GM11168 (cell line): ENCODE results near the gene KLF17.

Source experiments
- in situ Hi-C: fragments of 300-500 bp; cut with MboI; formaldehyde crosslinking; loops from one replicate; pipeline ENCODE4 v1.12.0; 2022; ENCODE audit warnings: low sequenced_read_pairs; ENCODE audit not compliant: unreplicated experiment

KLF17 gene, protein sequence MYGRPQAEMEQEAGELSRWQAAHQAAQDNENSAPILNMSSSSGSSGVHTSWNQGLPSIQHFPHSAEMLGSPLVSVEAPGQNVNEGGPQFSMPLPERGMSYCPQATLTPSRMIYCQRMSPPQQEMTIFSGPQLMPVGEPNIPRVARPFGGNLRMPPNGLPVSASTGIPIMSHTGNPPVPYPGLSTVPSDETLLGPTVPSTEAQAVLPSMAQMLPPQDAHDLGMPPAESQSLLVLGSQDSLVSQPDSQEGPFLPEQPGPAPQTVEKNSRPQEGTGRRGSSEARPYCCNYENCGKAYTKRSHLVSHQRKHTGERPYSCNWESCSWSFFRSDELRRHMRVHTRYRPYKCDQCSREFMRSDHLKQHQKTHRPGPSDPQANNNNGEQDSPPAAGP

GRCh38 chr1:44118682-44119081 lies at the start of gene KLF17:
KLF17 (plus strand) TSS chr1:44118821; CDS start chr1:44118908, 87 bp downstream.
- in situ Hi-C loops, result no loop called here

GRCh38 chr1:44071461-44071860 lies 47.2 kb upstream of the KLF17 start:
- in situ Hi-C loops, result no loop called here

GRCh38 chr1:44072204-44072603 lies 46.4 kb upstream of the KLF17 start:
- in situ Hi-C loops, result no loop called here

GRCh38 chr1:44072821-44073220 lies 45.8 kb upstream of the KLF17 start:
- in situ Hi-C loops, result no loop called here

GRCh38 chr1:44073528-44073927 lies 45.1 kb upstream of the KLF17 start:
- in situ Hi-C loops, result no loop called here

- in situ Hi-C loops, result no loop called here
Measured at GRCh38 chr1:44074415-44074814, 44.2 kb upstream of the KLF17 start.

- in situ Hi-C loops, result no loop called here
Measured at GRCh38 chr1:44076066-44076465, 42.6 kb upstream of the KLF17 start.

- in situ Hi-C loops, result no loop called here
Measured at GRCh38 chr1:44077421-44077820, 41.2 kb upstream of the KLF17 start.

DNA sequence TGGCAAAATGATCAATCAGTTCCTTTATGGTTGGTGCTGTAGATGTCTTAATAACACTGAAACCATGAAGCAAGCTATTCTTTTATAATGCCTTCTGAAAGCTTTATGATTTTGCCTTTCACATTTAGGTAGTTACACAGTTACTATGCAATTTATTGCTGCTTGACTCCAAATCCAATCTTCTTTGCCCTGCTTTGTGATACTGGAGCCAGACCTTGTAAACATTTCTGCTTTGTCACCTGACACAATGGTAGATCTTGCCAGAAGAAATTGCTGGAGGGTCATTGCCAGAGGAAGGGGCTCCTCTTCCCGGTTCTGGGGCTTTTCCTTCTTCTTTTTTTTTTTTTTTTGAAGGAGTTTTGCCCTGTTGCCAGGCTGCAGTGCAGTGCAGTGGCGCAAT lies 40.5 kb upstream of the KLF17 start:
- in situ Hi-C loops, result no loop called here

DNA sequence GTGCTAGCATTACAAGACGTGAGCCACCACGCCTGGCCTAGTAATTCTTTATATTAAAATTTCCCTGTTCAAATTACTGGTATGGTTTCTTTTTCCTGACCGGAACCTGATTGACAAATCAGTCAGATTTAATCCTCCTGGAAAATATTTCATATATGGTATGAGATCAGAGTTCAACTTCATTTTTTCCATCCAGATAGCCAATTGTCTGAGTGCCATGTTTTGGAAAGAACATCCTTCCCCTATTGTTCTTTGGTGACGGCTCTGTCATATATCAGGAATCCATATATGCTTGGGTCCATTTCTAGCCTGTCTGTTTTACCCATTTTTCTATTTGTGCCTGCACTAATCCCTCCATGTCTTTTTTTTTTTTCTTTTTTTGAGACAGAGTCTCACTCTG lies 39.1 kb upstream of the KLF17 start:
- in situ Hi-C loops, result no loop called here

- in situ Hi-C loops, result no loop called here
Measured at GRCh38 chr1:44084998-44085675, 33.5 kb upstream of the KLF17 start.

GRCh38 chr1:44086692-44087474 lies 31.7 kb upstream of the KLF17 start:
- in situ Hi-C loops, result no loop called here

DNA sequence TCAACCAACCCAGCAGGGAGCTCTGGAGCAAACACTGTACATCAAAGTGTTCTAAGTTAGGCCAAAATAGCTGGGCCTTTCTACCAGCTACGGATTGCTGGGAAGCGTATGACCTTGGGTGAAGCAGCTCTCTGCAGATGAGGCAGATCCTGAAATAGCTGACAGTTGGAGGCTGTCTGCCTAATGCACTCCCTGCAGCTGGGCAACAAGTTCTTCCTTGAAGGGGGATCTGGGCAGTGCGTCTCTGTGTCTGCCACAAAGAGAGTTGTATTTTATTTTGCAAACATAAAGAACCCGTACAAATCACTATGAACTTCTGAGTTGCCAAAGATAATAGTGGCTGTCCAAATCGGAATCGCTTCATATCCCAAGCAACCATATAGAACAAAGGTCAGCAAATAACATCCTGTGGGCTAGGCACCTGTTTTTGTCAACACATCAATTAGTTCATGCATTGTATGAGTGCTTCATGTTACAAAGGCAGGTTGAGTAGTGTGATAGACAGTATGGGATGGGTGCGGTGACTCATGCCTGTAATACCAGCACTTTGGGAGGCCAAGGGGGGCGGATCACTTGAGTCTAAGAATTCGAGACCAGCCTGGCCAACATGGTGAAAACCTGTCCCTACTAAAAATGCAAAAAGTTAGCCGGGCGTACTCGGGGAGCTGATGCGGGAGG lies 29.1 kb upstream of the KLF17 start:
- in situ Hi-C loops, result no loop called here

- in situ Hi-C loops, result no loop called here
Measured at GRCh38 chr1:44090429-44091252, 28.0 kb upstream of the KLF17 start.

GRCh38 chr1:44094047-44094446 lies 24.6 kb upstream of the KLF17 start:
- in situ Hi-C loops, result no loop called here

GRCh38 chr1:44100183-44100868 lies 18.3 kb upstream of the KLF17 start:
- in situ Hi-C loops, result no loop called here

DNA sequence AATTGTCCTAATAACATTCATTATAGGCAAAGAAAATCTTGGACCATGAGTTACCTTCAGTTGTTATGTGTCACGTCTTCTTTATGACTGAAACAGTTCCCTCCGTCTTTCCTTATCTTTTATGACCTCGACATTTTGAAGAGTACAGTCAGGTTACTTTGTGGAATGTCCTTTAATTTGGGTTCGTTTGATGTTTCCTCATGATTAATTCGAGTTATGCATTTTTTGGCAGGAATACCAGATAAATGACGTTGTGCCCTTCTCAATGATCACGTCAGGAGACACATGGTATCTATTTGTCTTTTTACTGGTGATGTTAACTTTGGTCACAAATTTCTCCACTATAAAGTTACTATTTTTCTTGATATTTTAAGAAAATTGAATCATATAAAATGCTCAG lies 17.3 kb upstream of the KLF17 start:
- in situ Hi-C loops, result no loop called here

DNA sequence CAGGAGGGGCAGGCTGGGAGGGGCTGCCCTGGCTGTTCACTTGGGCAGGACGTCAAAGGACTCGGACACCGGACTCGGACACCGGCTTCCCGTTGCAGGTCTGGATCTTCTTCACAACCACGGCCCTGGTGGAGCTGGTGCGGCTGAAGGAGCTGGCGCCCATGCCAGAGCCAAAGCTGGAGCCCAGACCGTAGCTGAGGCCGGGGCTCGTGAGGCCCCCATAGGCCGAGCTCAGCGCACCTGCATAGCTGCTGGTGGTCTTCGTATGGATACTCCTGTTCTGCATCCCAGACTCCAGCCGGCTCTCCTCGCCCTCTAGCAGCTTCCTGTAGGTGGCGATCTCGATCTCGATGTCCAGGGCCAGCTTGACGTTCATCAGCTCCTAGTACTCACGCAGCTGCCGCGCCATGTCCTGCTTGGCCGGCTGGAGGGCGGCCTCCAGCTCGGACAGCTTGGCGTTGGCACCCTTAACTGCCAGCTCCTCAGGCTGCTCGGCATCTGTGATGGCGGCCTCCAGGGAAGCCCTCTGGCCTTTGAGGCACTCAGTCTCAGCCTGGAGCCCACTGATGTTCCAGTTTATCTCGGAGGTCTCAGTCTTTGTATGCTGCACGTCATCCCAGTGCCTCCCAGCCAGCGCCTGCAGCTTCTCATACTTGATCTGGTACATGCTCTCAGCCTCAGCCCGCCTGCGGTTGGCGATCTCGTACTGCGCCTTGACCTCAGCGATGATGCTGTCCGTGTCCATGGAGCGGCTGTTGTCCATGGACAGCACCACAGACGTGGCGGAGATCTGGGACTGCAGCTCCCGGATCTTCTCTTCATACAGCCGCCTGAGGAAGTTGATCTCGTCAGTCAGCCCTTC lies 15.1 kb upstream of the KLF17 start:
- in situ Hi-C loops, result no loop called here
